Thyroid gland (tissue), 4 donors: Measurements from ENCODE around the gene MIS12.

Experiments used
- CTCF ChIP-seq, 6 experiments: fragments of 200-600 bp in 3 of 6; fragments of 450-650 bp in 3 of 6; sonication (generic) in 3 of 6; IDR thresholded peaks; one replicate each; pipeline ENCODE4 v1.5.1; 2016 to 2019; ENCODE audit warnings: antibody characterized with exemption in 6 of 6, mild to moderate bottlenecking in 2 of 6, inconsistent platforms in 1 of 6, moderate library complexity in 1 of 6
- POLR2A ChIP-seq, 2 donors: fragments of 450-650 bp; IDR thresholded peaks; one replicate each; pipeline ENCODE4 v1.6.1; 2017; ENCODE audit warnings: antibody characterized with exemption in 2 of 2, mild to moderate bottlenecking in 2 of 2, moderate library complexity in 1 of 2

DNA sequence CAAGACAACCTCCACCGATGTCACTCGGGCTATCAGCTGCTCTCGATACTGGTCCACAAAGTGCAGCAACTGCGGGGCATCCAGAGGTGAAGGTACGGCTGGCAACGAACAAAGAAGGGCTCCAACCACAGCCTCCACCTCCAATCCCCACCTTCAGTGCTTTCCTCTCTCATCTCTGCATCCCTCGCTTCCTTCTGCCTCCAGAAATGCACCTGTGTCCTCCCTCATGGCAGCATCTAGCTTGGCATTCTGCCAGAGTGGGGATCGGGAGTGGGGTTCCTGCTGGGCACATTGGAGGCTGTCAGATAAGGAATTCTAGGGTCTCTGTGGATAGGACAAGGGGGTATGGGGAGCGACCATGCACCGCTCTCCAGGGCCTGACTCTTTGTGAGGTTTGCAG, 28.6 kb downstream of the MIS12 start:
- no peak for TF ChIP-seq CTCF (IDR thresholded peaks at IDR 0.05)
- no peak for TF ChIP-seq POLR2A (IDR thresholded peaks at IDR 0.05)
